ENCODE results near the gene SLIT3.

DNA sequence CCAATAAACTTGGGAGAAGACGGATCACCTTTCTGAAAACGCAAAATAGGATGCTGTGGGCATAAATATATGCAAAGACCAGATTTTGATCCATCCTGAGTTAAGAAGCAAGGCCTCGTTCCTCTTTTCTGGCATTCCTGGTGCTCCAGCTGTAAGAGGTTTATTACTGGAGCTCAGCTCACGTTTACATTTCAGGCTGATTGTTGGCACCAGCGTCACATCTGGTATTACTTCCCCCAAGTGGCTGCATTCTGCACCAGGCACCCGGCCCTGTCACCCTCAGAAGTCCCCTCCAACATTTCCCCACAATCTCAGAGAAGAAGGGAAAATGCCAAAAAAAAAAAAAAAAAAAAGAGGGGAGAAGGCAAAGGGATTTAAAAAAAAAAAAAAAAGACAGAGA, 348.7 kb downstream of the SLIT3 start:
- TF ChIP-seq, protein P1, sequence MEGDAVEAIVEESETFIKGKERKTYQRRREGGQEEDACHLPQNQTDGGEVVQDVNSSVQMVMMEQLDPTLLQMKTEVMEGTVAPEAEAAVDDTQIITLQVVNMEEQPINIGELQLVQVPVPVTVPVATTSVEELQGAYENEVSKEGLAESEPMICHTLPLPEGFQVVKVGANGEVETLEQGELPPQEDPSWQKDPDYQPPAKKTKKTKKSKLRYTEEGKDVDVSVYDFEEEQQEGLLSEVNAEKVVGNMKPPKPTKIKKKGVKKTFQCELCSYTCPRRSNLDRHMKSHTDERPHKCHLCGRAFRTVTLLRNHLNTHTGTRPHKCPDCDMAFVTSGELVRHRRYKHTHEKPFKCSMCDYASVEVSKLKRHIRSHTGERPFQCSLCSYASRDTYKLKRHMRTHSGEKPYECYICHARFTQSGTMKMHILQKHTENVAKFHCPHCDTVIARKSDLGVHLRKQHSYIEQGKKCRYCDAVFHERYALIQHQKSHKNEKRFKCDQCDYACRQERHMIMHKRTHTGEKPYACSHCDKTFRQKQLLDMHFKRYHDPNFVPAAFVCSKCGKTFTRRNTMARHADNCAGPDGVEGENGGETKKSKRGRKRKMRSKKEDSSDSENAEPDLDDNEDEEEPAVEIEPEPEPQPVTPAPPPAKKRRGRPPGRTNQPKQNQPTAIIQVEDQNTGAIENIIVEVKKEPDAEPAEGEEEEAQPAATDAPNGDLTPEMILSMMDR (IDR thresholded peaks at IDR 0.05; ENCODE audit: insufficient read depth, low read length) = no peak
- TF ChIP-seq POLR2AphosphoS5 (IDR thresholded peaks at IDR 0.05; ENCODE audit: low read depth) = no peak
